A549 (cell line): ENCODE data around the gene REC8.

Experiments used
- CHD2 ChIP-seq: fragments of 150-350 bp; IDR thresholded peaks from 2 replicates; pipeline ENCODE4 v1.6.1; 2014; ENCODE audit warnings: low read length; ENCODE audit not compliant: partially characterized antibody
- CTCF ChIP-seq: fragments of >200 bp; sonication (Bioruptor Twin); formaldehyde crosslinking; IDR thresholded peaks from 3 replicates; pipeline ENCODE4 v1.5.1; 2016
- EP300 ChIP-seq, 2 experiments: fragments of >200 bp; sonication (Bioruptor Twin); formaldehyde crosslinking; IDR thresholded peaks; 2 replicates in 1 of 2; 3 replicates in 1 of 2; pipeline ENCODE4 v1.6.1; 2016 to 2017
- ESRRA ChIP-seq: fragments of 150-350 bp; IDR thresholded peaks from 2 replicates; pipeline ENCODE4 v1.6.1; 2014; ENCODE audit warnings: mild to moderate bottlenecking, low read length, borderline replicate concordance
- MAX ChIP-seq: IDR thresholded peaks from 2 replicates; pipeline ENCODE4 v1.6.1; 2012
- MYC ChIP-seq: IDR thresholded peaks from 2 replicates; pipeline ENCODE4 v1.6.1; 2012; ENCODE audit warnings: mild to moderate bottlenecking, inconsistent platforms, low read length, improper control_type of control experiment, borderline replicate concordance
- NFE2L2 ChIP-seq: fragments of 150-350 bp; conservative IDR thresholded peaks from 2 replicates; pipeline ENCODE4 v1.6.1; 2014; ENCODE audit warnings: low read length
- RAD21 ChIP-seq, 2 experiments: fragments of >200 bp in 1 of 2; sonication (Bioruptor Twin) in 1 of 2; formaldehyde crosslinking in 1 of 2; IDR thresholded peaks in 1 of 2; conservative IDR thresholded peaks in 1 of 2; 2 replicates in 1 of 2; 3 replicates in 1 of 2; pipeline ENCODE4 v1.6.1; 2012 to 2018; ENCODE audit warnings: inconsistent platforms in 1 of 2
- TF ChIP-seq, protein P1 (sequence below): fragments of 200-600 bp; sonication (generic); IDR thresholded peaks from 2 replicates; pipeline ENCODE4 v1.6.1; 2016; ENCODE audit warnings: antibody characterized with exemption, mild to moderate bottlenecking, moderate library complexity

GRCh38 chr14:24211311-24211710, 39.4 kb downstream of the REC8 start:
- no peak for TF ChIP-seq ESRRA
- no peak for TF ChIP-seq CTCF
- no peak for TF ChIP-seq EP300 (IDR thresholded peaks at IDR 0.05)
- TF ChIP-seq RAD21 (conservative IDR thresholded peaks at IDR 0.05 in 1 of 2, IDR thresholded peaks at IDR 0.05 in 1 of 2), result no peak
- no peak for TF ChIP-seq MYC
- no peak for TF ChIP-seq MAX
- no peak for TF ChIP-seq CHD2
- TF ChIP-seq, protein P1, sequence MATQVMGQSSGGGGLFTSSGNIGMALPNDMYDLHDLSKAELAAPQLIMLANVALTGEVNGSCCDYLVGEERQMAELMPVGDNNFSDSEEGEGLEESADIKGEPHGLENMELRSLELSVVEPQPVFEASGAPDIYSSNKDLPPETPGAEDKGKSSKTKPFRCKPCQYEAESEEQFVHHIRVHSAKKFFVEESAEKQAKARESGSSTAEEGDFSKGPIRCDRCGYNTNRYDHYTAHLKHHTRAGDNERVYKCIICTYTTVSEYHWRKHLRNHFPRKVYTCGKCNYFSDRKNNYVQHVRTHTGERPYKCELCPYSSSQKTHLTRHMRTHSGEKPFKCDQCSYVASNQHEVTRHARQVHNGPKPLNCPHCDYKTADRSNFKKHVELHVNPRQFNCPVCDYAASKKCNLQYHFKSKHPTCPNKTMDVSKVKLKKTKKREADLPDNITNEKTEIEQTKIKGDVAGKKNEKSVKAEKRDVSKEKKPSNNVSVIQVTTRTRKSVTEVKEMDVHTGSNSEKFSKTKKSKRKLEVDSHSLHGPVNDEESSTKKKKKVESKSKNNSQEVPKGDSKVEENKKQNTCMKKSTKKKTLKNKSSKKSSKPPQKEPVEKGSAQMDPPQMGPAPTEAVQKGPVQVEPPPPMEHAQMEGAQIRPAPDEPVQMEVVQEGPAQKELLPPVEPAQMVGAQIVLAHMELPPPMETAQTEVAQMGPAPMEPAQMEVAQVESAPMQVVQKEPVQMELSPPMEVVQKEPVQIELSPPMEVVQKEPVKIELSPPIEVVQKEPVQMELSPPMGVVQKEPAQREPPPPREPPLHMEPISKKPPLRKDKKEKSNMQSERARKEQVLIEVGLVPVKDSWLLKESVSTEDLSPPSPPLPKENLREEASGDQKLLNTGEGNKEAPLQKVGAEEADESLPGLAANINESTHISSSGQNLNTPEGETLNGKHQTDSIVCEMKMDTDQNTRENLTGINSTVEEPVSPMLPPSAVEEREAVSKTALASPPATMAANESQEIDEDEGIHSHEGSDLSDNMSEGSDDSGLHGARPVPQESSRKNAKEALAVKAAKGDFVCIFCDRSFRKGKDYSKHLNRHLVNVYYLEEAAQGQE, result no peak
- no peak for TF ChIP-seq NFE2L2
